ENCODE measurements around the gene ULK4. TPM values are rescaled to one million over a fixed set of nuclear protein-coding genes. Genes with fewer than 3 reads are reported as not detected.
"Not testable (repeated sequence)": the region's sequence is repeated elsewhere in the genome, so short reads cannot be mapped to it uniquely, and the experiment has no call there.

The ULK4 gene
- total and polyA plus RNA-seq, 9 of the 15 experiments (the other 6 are each of a cell fraction or from before 2014, with no cell fraction given) = 3.0 to 5.9 (median 3.5) TPM

DNA sequence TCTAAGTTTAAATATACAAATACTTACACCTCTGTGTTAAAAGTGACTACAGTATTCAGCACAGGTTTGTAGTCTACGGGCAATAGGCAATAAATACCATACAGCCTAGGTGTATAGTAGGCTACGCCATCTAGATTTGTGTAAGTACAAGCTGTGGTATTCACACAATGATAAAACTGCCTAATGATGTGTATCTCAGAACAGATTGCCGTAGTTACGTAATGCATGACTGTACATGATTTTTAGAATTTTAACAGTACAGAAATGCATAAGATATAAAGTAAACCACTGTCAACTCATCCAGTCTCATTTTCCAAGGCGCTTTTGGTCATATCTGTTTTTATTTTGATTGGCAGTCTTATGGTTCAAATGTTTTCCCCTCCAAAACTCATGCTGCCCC is 396.9 kb downstream of the ULK4 start (continued):
- TF ChIP-seq, protein P1, sequence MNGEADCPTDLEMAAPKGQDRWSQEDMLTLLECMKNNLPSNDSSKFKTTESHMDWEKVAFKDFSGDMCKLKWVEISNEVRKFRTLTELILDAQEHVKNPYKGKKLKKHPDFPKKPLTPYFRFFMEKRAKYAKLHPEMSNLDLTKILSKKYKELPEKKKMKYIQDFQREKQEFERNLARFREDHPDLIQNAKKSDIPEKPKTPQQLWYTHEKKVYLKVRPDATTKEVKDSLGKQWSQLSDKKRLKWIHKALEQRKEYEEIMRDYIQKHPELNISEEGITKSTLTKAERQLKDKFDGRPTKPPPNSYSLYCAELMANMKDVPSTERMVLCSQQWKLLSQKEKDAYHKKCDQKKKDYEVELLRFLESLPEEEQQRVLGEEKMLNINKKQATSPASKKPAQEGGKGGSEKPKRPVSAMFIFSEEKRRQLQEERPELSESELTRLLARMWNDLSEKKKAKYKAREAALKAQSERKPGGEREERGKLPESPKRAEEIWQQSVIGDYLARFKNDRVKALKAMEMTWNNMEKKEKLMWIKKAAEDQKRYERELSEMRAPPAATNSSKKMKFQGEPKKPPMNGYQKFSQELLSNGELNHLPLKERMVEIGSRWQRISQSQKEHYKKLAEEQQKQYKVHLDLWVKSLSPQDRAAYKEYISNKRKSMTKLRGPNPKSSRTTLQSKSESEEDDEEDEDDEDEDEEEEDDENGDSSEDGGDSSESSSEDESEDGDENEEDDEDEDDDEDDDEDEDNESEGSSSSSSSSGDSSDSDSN (IDR thresholded peaks at IDR 0.05; ENCODE audit: borderline replicate concordance in 1 of 2, low read depth in 2 of 2, low read length in 2 of 2) = no peak
- TF ChIP-seq ATF7 (IDR thresholded peaks at IDR 0.05) (no peak), HNRNPLL (IDR thresholded peaks at IDR 0.05; ENCODE audit: low read depth, low read length, poor library complexity, severe bottlenecking) (no peak), SMARCE1 (IDR thresholded peaks at IDR 0.05) (no peak), MYC (IDR thresholded peaks at IDR 0.05; ENCODE audit: low read depth, low read length) (no peak), MYC (CRISPR knock-in tag; IDR thresholded peaks at IDR 0.05; ENCODE audit: borderline replicate concordance, low read depth) (no peak)
- TF ChIP-seq, protein P2, sequence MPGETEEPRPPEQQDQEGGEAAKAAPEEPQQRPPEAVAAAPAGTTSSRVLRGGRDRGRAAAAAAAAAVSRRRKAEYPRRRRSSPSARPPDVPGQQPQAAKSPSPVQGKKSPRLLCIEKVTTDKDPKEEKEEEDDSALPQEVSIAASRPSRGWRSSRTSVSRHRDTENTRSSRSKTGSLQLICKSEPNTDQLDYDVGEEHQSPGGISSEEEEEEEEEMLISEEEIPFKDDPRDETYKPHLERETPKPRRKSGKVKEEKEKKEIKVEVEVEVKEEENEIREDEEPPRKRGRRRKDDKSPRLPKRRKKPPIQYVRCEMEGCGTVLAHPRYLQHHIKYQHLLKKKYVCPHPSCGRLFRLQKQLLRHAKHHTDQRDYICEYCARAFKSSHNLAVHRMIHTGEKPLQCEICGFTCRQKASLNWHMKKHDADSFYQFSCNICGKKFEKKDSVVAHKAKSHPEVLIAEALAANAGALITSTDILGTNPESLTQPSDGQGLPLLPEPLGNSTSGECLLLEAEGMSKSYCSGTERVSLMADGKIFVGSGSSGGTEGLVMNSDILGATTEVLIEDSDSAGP (CRISPR knock-in tag; IDR thresholded peaks at IDR 0.05) = no peak
- TF ChIP-seq, protein P3, sequence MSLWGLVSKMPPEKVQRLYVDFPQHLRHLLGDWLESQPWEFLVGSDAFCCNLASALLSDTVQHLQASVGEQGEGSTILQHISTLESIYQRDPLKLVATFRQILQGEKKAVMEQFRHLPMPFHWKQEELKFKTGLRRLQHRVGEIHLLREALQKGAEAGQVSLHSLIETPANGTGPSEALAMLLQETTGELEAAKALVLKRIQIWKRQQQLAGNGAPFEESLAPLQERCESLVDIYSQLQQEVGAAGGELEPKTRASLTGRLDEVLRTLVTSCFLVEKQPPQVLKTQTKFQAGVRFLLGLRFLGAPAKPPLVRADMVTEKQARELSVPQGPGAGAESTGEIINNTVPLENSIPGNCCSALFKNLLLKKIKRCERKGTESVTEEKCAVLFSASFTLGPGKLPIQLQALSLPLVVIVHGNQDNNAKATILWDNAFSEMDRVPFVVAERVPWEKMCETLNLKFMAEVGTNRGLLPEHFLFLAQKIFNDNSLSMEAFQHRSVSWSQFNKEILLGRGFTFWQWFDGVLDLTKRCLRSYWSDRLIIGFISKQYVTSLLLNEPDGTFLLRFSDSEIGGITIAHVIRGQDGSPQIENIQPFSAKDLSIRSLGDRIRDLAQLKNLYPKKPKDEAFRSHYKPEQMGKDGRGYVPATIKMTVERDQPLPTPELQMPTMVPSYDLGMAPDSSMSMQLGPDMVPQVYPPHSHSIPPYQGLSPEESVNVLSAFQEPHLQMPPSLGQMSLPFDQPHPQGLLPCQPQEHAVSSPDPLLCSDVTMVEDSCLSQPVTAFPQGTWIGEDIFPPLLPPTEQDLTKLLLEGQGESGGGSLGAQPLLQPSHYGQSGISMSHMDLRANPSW (CRISPR knock-in tag; IDR thresholded peaks at IDR 0.05) = no peak

DNA sequence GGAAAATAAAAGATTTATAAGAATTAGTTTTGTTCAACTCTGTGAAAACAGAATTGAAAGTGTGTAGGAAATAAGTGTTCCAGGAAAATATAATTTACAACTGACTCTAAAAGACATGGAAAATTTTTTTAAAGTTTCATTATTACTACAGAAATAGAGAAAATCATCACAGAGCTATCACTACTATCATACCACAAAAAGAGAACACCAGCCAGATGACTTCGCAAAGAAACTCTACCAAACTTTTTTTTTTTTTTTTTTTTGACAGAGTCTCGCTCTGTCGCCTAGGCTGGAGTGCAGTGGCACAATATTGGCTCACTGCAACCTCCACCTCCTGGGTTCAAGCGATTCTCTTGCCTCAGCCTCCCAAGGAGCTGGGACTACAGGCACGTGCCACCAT is 405.7 kb downstream of the ULK4 start:
- POLR2A ChIA-PET; H3K79me2 ChIP-seq (ENCODE audit: control insufficient read depth, insufficient read depth, low read length); H2AFZ ChIP-seq (ENCODE audit: low read depth, low read length); H3K9me1 ChIP-seq (ENCODE audit: control insufficient read depth, insufficient read depth, low read length); H4K20me1 ChIP-seq (replicated peaks; ENCODE audit: control insufficient read depth, insufficient read depth, low read length); intact Hi-C loops (cut with micrococcal nuclease); CTCF ChIA-PET (ENCODE audit: low intra/inter-chr PET ratio); H3K4me1 ChIP-seq (replicated peaks in 1 of 2; ENCODE audit: control insufficient read depth in 2 of 2, insufficient read depth in 2 of 2, low read length in 2 of 2); H3K27ac ChIP-seq (ENCODE audit: extremely low read depth, low read depth, low read length); H3K4me3 ChIP-seq; H3K9ac ChIP-seq (ENCODE audit: insufficient read depth in 1 of 2, low read depth in 2 of 2, low read length in 2 of 2); H3K36me3 ChIP-seq (ENCODE audit: control insufficient read depth, insufficient read depth, low read length); ATAC-seq; H3K27me3 ChIP-seq (ENCODE audit: control insufficient read depth in 2 of 2, insufficient read depth in 2 of 2, low read length in 2 of 2); H3K4me2 ChIP-seq (ENCODE audit: insufficient read depth, low read length); H3K9me3 ChIP-seq (replicated peaks; ENCODE audit: control insufficient read depth, insufficient read depth, low read depth, low read length); FAIRE-seq; BruUV-seq (replicated peaks); in situ Hi-C loops (cut with MboI); DNase-seq (ENCODE audit: extremely low read depth in 1 of 4, low spot score in 3 of 4): not testable (repeated sequence)
- WGBS (ENCODE audit: insufficient coverage, low coverage, missing lambda C conversion rate) = 0% methylated on average over 5 of the region's 5 CpGs

All from K562 (cell line).